HG02642 (cell line): Measurements from ENCODE around the gene CEP41.
A peak's percentile ranks its signal among the peaks of the same experiment; 100 is the strongest.
"Not testable (repeated sequence)": the region's sequence is repeated elsewhere in the genome, so short reads cannot be mapped to it uniquely, and the experiment has no call there.

Source experiments
- ATAC-seq: cut with Tn5 transposase; IDR thresholded peaks from one replicate; pipeline ENCODE4 v1.9.1; 2021; ENCODE audit warnings: mild to moderate bottlenecking; ENCODE audit not compliant: unreplicated experiment, poor library complexity

CEP41 gene

DNA sequence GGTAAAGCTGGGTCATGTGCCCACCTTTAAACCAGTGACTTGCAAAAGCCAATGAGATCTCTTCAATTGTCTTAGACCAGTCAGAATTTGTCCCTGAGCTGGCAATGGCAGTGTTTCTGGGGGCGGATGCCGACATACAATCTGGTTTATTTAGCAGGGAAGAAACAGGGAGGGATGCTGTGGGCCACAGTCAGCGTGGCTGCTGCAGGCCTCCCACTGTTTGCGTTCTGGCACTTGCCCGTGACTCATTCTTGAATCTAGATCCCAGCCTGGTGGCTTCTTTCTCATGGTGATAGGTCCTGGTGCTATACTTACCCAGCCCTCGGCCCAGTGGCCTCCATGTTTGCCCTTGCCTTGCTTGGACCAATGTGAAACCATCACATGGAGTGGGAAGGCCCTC is 63.6 kb downstream of the CEP41 start:
- ATAC-seq: no peak

DNA sequence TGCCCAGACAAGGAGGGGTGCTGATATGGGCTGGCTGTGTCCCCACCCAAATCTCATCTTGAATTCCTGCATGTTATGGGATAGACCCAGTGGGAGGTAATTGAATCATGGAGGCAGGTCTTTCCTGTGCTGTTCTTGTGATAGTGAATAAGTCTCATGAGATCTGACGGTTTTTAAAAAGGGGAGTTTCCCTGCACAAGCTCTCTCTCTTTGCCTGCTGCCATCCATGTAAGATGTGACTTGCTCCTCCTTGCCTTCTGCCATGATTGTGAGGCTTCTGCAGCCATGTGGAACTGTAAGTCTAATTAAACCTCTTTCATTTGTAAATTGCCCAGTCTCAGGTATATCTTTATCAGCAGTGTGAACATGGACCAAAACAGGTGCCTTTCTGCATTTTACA is 64.4 kb downstream of the CEP41 start:
- ATAC-seq: not testable (repeated sequence)

DNA sequence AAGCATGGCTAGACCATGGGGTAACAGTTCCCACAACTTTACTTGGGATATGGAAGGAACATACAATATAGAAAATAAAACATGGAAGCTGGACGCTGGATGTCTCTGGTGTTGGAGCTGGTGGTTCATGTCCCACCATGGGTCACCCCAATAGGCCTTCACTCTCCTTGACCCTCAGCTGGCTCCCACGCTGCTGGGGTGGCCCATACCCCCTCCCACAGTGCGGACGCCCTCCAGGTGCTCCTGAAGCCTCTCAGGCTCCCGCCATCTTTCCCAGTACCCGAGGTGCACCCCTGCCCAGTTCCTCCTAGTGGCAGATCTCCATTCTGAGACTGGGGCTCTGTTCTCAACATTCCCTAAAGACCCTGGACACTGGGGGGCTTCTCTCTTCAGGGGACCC is 66.3 kb downstream of the CEP41 start:
- ATAC-seq: no peak

DNA sequence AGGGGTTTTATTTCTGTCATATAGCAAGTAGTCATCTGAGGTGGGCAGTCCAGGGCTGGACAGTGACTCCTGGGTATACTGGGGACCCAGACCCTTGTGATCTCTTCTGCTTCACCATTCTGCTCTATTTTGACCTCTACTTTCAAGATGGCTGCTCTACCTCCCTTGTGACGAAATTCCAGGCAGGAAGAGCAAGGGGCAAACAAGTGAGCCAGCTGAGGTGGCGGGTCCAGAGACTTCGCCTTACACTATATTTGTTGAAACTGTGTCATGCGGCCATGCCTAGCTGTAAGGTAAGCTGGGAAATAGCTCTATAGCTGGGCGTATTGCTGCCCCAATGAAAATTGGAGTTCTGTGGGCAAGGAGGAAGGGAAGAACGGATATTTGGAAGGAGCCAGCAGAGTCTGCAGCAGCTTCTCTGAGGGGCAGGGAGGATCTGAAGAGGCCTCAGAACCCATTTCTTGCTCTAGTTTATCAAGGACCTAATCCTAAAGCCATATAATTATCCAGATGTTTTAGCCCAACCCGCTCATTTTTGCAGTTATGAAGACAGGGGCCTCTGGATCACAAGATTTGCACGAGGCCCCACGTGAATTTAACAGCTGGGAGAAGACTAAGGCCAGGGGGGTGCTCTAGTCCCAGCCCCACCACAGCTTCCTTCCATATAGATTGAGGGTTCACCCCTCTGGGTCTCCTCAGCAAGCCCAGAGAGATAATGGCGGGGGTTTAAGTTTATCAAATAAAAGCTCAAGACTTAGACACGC is 68.2 kb downstream of the CEP41 start:
- no peak for ATAC-seq

DNA sequence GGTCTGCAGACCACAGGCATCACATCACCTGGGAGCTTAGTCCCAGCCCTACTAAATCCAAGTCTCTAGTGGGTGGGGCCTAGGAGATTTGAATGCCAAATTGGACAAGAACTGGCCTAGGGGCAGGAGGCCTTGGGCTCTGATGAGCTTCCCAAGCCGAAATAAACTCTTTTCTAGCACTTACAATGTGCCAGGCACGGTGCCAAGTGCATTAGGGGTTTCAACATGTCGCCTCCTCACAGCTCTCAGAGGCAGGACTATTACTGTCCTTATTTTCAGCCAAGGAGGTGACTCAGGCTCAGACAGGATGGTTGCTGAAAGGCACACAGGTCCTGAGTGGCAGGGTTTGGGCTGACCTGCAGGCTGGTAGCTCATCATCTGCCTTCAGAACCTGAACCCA is 69.8 kb downstream of the CEP41 start:
- no peak for ATAC-seq

DNA sequence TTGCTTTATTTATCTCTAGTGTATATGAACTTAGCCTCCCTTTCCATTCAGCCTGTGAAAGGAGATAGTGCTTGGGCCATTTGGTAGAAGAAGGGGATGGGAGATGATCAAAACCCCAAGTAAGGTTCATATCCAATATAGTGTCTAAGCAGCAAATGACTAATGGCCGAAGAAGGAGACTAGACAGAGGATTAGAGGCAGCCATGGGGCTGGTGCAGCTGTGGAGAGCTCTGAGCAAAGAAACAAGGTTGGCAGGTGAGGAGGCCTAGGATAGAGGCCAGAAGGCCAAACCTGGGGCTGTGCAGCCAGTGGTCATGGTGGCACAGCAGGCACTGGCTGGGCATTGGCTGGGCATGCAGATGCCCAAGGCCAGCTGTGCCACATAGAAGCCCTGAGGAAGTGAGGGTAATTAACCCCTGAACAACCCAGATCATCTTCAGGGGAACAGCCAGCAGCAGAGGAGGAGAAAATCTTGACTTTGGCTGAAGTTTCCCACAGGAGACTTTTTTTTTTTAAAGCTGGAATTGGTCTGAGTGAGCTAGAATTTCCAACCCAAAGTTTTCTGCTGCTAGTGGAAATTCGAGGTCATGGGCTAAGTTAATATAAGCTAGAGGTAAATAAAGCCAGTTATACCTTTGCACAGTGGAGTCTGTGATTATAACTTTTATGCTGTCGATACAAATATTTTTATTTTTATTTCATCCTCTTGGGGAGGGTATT is 70.8 kb downstream of the CEP41 start:
- no peak for ATAC-seq

DNA sequence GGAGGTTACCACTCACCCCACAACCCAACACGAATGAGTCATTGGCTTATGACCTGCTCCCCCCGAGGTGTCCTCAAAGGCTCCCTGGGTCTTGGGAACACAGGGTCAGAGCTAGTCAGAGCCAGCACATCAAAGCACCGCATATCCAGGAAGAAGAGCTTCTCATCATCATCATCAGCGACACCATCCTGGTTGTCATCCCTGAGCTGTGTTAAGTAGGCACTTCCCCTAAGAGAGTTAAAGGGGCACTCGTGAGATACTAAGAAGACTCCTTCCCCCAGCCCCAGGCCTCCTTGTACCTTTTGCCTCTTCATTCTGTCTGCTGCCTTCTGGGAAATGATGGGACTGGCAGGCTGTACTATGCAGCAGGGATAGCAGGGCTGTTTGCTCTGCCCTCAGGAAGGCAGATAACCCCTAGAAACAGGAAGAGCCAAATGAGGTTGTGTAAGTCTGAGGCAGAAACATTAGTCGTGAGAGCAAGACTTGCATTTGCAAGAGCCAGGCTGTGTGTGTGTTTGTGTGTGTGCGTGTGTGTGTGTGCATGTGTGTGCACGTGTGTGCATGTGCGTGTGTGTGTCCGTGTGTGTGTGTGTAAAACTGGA is 71.6 kb downstream of the CEP41 start:
- no peak for ATAC-seq

DNA sequence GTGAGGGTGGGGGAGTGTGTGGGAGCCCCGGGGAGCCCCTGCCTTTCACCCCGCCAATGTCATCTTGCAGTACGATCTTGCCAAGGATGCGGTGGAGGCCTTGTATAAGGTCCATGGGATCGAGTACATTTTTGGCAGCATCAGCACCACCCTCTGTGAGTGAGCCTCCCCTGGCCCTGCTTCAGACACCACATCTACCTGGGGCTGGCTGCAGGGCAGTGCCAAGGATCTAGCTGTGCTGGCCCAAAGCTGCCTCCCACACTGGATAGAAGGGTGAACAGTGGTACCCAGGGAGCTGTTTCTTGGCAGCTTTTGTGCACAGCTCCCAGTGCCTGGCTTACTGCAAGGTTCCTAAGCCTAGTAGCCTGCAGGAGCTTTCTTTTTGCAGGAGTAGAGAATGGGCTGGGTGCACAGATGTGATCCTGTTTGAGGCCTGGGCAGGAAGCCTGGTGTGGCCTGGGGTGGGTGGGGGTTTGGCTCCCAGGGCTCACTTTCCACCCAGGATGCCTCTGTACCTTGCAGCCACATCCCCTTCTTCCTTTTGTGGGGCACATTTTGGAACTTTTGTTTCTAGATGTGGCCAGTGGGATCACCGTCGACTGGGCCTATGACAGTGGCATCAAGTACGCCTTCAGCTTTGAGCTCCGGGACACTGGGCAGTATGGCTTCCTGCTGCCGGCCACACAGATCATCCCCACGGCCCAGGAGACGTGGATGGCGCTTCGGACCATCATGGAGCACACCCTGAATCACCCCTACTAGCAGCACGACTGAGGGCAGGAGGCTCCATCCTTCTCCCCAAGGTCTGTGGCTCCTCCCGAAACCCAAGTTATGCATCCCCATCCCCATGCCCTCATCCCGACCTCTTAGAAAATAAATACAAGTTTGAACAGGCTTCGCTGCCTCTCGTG is 72.7 kb downstream of the CEP41 start:
- ATAC-seq: no peak

DNA sequence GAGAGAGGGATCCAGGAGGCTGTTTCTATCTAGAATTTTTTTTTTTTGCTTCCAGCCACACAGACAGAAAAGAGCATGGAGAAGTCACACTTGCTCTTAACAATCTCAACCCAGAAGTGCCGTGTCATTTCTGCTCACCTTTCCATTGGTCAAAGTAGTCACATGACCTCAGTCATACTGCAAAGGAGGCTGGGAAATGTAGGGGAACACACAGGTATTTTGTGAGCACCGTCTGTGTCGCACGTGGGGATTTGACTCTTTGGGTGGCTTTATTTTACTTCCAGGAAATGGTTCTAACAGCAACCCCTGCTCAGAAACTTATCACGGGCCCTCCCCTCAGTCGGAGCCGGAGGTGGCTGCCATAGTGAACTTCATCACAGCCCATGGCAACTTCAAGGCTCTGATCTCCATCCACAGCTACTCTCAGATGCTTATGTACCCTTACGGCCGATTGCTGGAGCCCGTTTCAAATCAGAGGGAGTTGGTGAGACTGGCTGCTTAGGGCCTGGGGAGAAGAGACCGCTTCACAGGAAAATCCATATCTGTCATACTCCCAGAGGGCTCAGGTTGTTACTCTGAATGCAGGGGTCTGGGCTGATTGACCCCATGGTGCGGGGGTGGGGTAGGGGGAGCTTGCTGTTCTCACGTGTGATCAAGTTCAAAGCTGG is 73.6 kb downstream of the CEP41 start:
- ATAC-seq: no peak

DNA sequence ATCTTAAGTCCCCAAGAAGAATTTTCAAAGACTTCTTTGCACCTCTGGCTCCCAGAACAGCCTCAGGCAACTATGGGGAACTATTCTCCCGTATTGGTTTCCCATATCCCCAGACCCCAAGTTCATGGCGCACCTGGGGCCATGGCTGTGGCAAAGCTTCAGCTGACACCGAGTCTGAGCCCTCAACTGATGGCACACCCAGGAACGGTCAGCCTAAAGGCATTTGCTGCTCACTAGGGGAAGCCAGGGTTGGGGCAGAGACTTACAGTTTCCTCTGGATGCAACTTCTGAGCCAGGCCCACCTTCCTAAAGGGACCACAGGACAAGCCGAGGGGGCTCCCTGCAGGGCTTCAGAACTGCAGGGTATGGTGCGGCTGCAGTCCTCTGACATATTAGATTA is 74.3 kb downstream of the CEP41 start:
- no peak for ATAC-seq

DNA sequence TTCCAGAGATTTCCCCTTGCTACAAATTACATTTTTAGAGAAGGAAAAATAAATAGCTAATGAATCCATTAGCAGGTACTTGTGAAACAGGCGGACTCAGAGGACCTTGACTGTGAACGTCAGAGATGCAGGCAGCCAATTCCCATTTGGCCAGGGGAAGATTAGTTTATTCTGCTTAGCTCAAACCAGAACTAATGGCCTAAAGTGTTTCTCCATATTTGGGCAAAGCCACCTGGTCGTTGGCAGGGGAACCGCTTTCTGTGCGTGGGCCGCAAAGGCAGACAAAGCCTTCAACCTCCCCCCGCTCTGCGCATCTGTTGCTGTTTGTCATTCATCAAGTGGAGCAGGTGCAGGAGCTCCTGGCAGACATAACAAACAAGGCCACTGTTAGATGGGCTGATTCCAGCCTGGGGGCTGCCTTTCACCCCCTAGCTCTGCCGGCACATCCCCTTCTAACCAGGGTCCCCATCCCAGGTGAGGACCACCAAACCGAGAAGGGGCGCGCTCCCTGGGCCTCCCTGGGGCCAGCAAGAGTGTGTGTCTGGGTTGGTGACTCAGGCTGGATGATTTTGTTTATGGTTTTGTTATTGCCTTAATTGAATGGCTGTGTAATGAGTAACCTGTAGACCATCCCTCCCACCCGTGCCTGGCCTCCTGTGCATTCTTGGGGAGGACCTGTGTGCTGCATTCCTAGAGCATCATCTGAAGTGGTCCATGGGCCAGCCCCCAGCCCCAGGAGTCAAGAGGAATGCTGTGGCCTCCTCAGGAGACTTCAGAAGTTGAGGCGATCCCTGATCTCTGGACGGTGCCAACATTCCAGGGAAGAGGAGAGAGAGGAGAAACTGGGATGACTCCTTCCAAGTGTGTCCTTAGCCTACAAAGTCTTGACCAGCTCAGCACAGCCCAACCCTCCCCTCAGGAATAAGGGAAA is 75.0 kb downstream of the CEP41 start:
- peak; percentile 67 for ATAC-seq

DNA sequence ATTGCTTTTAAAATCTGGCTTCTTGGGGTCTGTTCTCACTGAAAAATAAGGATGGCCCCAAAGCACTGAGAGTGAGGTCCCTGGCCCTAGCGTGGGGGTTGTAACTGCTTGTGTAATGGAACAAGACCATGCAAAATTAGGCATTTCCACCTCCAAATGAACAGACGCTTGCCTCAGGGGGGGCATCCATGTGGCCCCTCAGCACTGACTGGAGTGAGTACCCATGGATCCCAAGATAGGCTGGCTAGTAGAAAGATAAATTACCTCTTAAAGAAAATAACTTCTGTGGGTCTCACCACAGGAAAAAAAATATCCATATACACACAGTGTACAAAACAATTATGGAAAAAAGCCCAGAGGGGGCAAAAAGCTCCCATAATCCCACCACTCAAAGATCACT is 75.7 kb downstream of the CEP41 start:
- no peak for ATAC-seq

DNA sequence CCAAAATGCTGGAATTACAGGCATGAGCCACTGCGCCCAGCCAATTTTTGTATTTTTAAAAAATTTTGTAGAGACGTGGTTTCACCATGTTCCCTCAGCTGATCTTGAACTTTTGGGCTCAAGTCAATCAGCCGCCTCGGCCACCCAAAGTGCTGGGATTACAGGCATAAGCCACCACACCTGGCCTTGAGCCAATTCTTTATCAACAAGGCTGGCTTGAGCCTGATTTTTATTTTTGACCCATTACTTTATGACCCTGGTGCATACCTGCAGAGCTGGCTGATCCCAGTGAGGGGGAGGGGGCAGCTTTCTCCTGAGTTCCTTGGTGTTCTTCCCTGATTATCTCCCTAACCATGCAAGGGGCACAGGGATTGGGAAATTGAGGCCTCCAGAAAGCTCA is 76.4 kb downstream of the CEP41 start:
- ATAC-seq: no peak

DNA sequence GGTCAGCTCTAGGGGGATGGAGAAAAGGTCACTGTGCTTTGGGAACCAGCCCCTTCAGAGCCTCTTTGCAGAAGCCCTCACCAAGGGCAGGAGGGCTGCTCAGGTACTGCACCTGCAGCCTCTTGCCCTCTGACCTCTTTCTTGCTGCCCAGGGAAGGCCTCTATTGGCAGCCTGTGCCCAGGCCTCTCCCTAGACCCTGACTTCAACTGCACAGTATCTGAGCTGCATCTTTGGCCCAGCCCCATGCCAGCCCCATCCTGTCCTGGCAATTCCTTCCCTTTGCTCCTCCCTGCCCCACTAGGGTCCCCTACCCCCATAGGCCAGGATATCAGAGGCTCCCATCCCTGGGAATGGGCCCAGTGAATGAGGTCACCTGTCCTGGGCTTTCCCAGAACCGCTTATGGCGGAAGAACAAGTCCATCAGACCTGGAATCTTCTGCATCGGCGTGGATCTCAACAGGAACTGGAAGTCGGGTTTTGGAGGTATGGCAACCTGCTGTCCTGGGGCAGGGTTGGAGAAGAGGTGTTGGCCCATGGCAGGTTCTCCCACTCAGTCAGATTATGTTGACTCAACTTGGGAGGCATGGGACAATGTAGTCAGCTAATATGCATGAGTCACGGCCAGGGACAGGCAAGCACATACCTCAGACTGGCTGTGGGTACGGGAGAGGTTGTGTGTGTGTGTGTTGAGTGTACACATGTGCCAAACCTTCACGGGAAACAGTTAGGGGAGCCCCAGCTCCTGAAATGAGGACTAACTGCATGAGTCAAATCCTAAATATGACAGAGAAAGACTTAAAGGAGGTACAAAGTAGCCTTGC is 77.6 kb downstream of the CEP41 start:
- peak; percentile 48 for ATAC-seq

DNA sequence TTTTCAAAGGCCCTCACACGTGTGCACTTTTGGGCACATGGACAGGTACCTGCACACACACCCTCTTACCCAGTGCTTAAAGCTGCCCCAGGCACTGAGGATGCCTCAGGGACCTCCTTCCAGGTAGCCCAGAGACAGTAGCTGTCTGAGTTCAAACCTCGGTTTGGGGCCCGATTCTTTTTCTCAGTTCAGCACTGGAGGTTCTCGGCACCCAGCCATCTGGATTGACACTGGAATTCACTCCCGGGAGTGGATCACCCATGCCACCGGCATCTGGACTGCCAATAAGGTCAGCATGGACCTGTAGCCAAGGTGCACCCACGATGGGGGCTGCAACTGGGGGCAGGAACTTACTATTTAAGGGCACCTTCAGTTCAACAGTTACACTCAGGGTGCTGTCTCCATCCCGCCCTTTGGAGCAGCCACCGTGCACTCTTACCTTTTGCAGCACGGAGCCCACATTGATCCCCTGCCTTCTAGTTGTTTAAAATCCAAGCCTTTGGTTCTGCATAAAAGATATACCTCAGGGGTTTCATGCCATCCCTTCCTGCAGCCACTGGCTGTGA is 78.5 kb downstream of the CEP41 start:
- ATAC-seq: no peak

DNA sequence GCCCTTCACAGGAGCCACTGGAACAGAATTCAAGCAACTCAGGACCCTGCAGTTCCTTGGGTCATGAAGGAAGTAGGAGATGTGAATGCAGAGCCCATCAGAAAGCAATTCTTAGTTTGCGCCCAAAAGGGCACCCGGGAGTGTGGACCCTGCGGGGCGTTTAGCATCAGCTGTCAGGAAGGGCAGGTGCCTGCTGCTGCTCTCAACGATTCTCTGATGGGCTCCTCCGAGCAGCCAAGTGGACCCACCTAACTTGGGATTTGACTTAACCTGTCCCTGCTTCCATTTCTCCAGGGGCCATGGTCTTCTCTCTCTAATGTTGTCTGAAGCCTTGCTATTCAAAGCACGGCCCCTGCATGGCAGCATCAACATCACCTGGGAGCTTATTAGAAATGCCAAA is 79.1 kb downstream of the CEP41 start:
- ATAC-seq: no peak

DNA sequence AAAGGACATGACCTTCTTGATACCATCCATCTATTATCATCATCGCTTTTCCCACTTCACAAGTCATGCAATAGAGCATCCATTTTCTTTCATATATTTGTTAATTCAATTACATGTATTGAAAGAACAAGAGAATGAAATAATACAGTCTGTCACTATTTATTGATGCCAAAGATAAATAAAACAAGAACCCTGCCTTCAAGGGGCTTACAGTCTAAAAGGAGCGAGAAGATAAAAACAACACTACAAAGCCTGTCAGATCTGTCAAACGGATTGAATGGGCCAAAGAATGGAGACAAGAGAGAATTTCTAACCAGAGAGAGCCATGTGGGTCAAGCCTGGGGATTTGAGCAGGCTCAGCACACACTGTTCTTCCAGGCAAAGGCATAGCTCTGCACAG is 80.3 kb downstream of the CEP41 start:
- no peak for ATAC-seq
